ENCODE results near the gene TNS2. TPM values are rescaled to one million over a fixed set of nuclear protein-coding genes. Genes with fewer than 3 reads are reported as not detected.
A peak's percentile ranks its signal among the peaks of the same experiment; 100 is the strongest.
"Not testable (repeated sequence)": the region's sequence is repeated elsewhere in the genome, so short reads cannot be mapped to it uniquely, and the experiment has no call there.

Gene TNS2
- 100 to 1,000 TPM in 4 of 5 donors, 10 to 100 TPM in 1; 96.5 to 138 (median 126) TPM for polyA plus RNA-seq (ENCODE audit: insufficient read depth in 1 of 5, insufficient read length in 5 of 5, low replicate concordance in 1 of 5)
- long read RNA-seq, donor 1, partial matches to known transcripts = 36 of 37 reads
- long read RNA-seq, donor 1, other reads (novel, unspliced or antisense) = 0 of 37 reads
- long read RNA-seq, donor 2, full-length matches to known transcripts = 2 of 10 reads
- long read RNA-seq, donor 2, partial matches to known transcripts = 8 of 10 reads
- long read RNA-seq, donor 2, other reads (novel, unspliced or antisense) = 0 of 10 reads
- long read RNA-seq, donor 3, partial matches to known transcripts = 37 of 42 reads
- long read RNA-seq, donor 3, other reads (novel, unspliced or antisense) = 0 of 42 reads
- long read RNA-seq, donor 4, partial matches to known transcripts = 12 of 13 reads
- long read RNA-seq, donor 4, other reads (novel, unspliced or antisense) = 0 of 13 reads
- long read RNA-seq, donor 5, partial matches to known transcripts = 6 of 11 reads
- long read RNA-seq, donor 5, other reads (novel, unspliced or antisense) = 0 of 11 reads
- long read RNA-seq, donor 6, full-length matches to known transcripts = 5 of 22 reads
- long read RNA-seq, donor 6, partial matches to known transcripts = 12 of 22 reads
- long read RNA-seq, donor 6, other reads (novel, unspliced or antisense) = 5 of 22 reads
- long read RNA-seq, donor 7, partial matches to known transcripts = 10 of 11 reads
- long read RNA-seq, donor 7, other reads (novel, unspliced or antisense) = 0 of 11 reads
- long read RNA-seq, donor 8 = 0 reads

- no peak for DNase-seq
These were observed at the start of gene TNS2 for GRCh38 chr12:53049571-53050318. Gene TNS2 (plus strand): TSS chr12:53050065. CDS start chr12:53050186, 121 bp downstream.

- DNase-seq = no peak
These were observed 45.7 kb upstream of the TNS2 start for GRCh38 chr12:53004178-53004577.

- no peak for DNase-seq
These were observed 45.3 kb upstream of the TNS2 start for GRCh38 chr12:53004582-53004981.

- no peak for DNase-seq
These were observed 44.5 kb upstream of the TNS2 start for GRCh38 chr12:53005215-53005985.

GRCh38 chr12:53005986-53006809 lies 43.7 kb upstream of the TNS2 start, which contains the start of gene EIF4B:
Gene EIF4B (plus strand): TSS chr12:53006456. CDS start chr12:53006484, 28 bp downstream.
- DNase-seq = peak; percentile 100

- peak; percentile 63 to 66 for DNase-seq
These were observed 43.0 kb upstream of the TNS2 start for GRCh38 chr12:53006810-53007309.

GRCh38 chr12:53007343-53007742 lies 42.5 kb upstream of the TNS2 start:
- DNase-seq = no peak

- not testable (repeated sequence) for DNase-seq
These were observed 41.1 kb upstream of the TNS2 start for GRCh38 chr12:53008760-53009159.

- DNase-seq = no peak
These were observed 38.9 kb upstream of the TNS2 start for GRCh38 chr12:53010955-53011354.

- DNase-seq = no peak
These were observed 38.0 kb upstream of the TNS2 start for GRCh38 chr12:53011889-53012288.

GRCh38 chr12:53012928-53013327 lies 36.9 kb upstream of the TNS2 start:
- no peak for DNase-seq

GRCh38 chr12:53014709-53015108 lies 35.2 kb upstream of the TNS2 start:
- DNase-seq = no peak

GRCh38 chr12:53025250-53025649 lies 24.6 kb upstream of the TNS2 start:
- DNase-seq = no peak

GRCh38 chr12:53027014-53027413 lies 22.9 kb upstream of the TNS2 start:
- not testable (repeated sequence) for DNase-seq

GRCh38 chr12:53031616-53032015 lies 18.2 kb upstream of the TNS2 start:
- DNase-seq = no peak

GRCh38 chr12:53033832-53034231 lies 16.0 kb upstream of the TNS2 start:
- DNase-seq = not testable (repeated sequence)

GRCh38 chr12:53034459-53034858 lies 15.4 kb upstream of the TNS2 start:
- no peak for DNase-seq

- no peak for DNase-seq
These were observed 13.1 kb upstream of the TNS2 start for GRCh38 chr12:53036802-53037201.

- DNase-seq = no peak
These were observed 10.0 kb upstream of the TNS2 start for GRCh38 chr12:53039851-53040250.
